ENCODE measurements around the gene CT45A1.

DNA sequence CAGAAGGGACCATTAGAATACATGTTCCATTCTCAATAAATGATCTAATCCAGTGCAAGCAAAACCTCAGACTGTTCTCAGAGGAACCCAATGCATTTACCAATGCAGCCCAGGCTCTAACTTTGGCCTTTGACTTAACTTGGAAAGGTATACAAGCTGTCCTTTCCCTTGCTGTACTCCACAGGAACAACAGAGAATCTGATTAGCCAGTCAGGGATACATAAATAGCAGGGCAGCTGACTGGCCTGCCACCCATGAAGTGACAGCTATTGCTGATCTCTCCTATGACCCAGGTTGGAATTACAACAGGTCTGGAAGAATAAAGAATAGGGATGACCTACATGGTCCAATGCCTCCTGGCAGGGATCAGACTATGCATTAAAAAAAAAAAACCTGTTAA lies 14.5 kb upstream of the CT45A1 start:
- no peak for TF ChIP-seq POLR2A (IDR thresholded peaks at IDR 0.05)
- no peak for TF ChIP-seq EP300 (IDR thresholded peaks at IDR 0.05)
- no peak for TF ChIP-seq POLR2AphosphoS5 (IDR thresholded peaks at IDR 0.05)
